Activated T-cell treated with anti-CD3 and anti-CD28 coated beads, Interleukin-2, amount 50 U/mL, for 72 hours (primary cell): ENCODE measurements around the gene RPL18A. TPM values are rescaled to one million over a fixed set of nuclear protein-coding genes. Genes with fewer than 3 reads are reported as not detected.

Experiments
- ATAC-seq, 2 donors: fragments of 150-1000 bp; cut with Tn5 transposase; replicated peaks in 1 of 2; 2 replicates each; pipeline ENCODE4 v1.10.0; 2021; ENCODE audit warnings: moderate library complexity in 2 of 2, mild to moderate bottlenecking in 1 of 2
- DNase-seq, 2 donors: peaks; one replicate each; pipeline ENCODE4 v3.0.0; 2021 to 2022; ENCODE audit warnings: mixed read lengths in 1 of 2
- H3K27ac Mint-ChIP-seq: one replicate; pipeline ENCODE4 v1.8.0; 2022; ENCODE audit warnings: mild to moderate bottlenecking, moderate library complexity, mixed read lengths
- H3K27me3 Mint-ChIP-seq: one replicate; pipeline ENCODE4 v1.8.0; 2022; ENCODE audit warnings: low read depth, mixed read lengths
- H3K36me3 Mint-ChIP-seq, 2 donors: one replicate each; pipeline ENCODE4 v1.8.0; 2022; ENCODE audit warnings: mixed read lengths in 2 of 2, mild to moderate bottlenecking in 1 of 2; ENCODE audit not compliant: insufficient read depth in 2 of 2
- H3K4me1 Mint-ChIP-seq: one replicate; pipeline ENCODE4 v1.8.0; 2022; ENCODE audit warnings: low read depth, mixed read lengths
- H3K4me3 Mint-ChIP-seq, 2 donors: one replicate each; pipeline ENCODE4 v1.8.0; 2022; ENCODE audit warnings: mild to moderate bottlenecking in 2 of 2, mixed read lengths in 2 of 2, moderate library complexity in 2 of 2
- H3K9me3 Mint-ChIP-seq, 2 donors: one replicate each; pipeline ENCODE4 v1.8.0; 2022; ENCODE audit warnings: mixed read lengths in 2 of 2
- total RNA-seq, 2 donors: library from RNA; stranded (reverse); gene quantifications; one replicate each; pipeline ENCODE4 v1.2.3, GENCODE V29; 2022

The RPL18A gene
- total RNA-seq, 2 donors from 2014 or later: 2,983 to 3,463 TPM

- peaks cover 67% of the 10 kb centered on the region for H3K4me1 Mint-ChIP-seq
Observed at GRCh38 chr19:17846146-17846545, 13.6 kb upstream of the RPL18A start.

GRCh38 chr19:17847538-17848366, 12.0 kb upstream of the RPL18A start, which contains the start of gene JAK3:
Gene JAK3, minus strand, starts transcription at chr19:17847982. Its CDS starts 3,565 bp downstream, at chr19:17844417.
- H3K4me1 Mint-ChIP-seq: peaks cover 75% of the 10 kb centered on the region
- peaks cover 14 to 23% of the 10 kb centered on the region in 2 donors for H3K36me3 Mint-ChIP-seq
- ATAC-seq: peak; percentile 88 to 91
- no peaks in the 10 kb centered on the region for H3K27me3 Mint-ChIP-seq
- H3K4me3 Mint-ChIP-seq: peak within 1 kb of the TSS; percentile 85 to 89
- no peaks in the 10 kb centered on the region for H3K9me3 Mint-ChIP-seq
- DNase-seq: peak; percentile 92 to 94
- peak within 1 kb of the TSS; percentile 92 for H3K27ac Mint-ChIP-seq

More at GRCh38 chr19:17846146-17846545, 13.6 kb upstream of the RPL18A start:
- peak; percentile 48 to 57 for DNase-seq
- H3K27ac Mint-ChIP-seq: peak overlapping the region; percentile 92
- H3K27me3 Mint-ChIP-seq: no peaks in the 10 kb centered on the region
- H3K36me3 Mint-ChIP-seq: peaks cover 13 to 20% of the 10 kb centered on the region in 2 donors
- H3K9me3 Mint-ChIP-seq: no peaks in the 10 kb centered on the region
- ATAC-seq: no peak
- H3K4me3 Mint-ChIP-seq: peak overlapping the region; percentile 85 to 89

- no peaks in the 10 kb centered on the region for H3K27me3 Mint-ChIP-seq
- H3K4me3 Mint-ChIP-seq: peak overlapping the region; percentile 85 to 89
- H3K4me1 Mint-ChIP-seq: peaks cover 69% of the 10 kb centered on the region
- DNase-seq (no peak), ATAC-seq (no peak)
- peak overlapping the region; percentile 92 for H3K27ac Mint-ChIP-seq
- H3K9me3 Mint-ChIP-seq: no peaks in the 10 kb centered on the region
- H3K36me3 Mint-ChIP-seq: peaks cover 10 to 17% of the 10 kb centered on the region in 2 donors
Observed at GRCh38 chr19:17848595-17849292, 11.0 kb upstream of the RPL18A start.

DNA sequence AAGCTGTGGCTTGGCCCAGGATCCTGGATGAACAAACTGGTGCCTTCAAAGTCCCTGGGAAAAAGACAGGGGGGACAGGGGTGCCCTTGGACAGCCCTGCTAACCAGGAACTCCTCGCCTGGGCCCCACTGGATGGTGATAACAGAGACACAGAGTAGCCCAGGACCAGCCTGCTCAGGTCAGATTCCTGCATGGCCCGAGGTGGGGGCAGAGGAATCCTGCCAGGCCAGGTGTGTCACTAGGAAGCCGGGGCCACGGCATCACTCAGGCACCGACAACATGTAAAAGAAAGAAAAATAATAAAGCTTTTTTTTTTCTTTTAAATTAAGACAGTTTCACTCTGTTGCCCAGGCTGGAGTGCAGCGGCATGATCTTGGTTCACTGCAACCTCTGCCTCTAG, 5.6 kb upstream of the RPL18A start:
- DNase-seq: no peak
- H3K27me3 Mint-ChIP-seq: no peaks in the 10 kb centered on the region
- no peak overlapping the region for H3K27ac Mint-ChIP-seq
- no peak overlapping the region for H3K4me3 Mint-ChIP-seq
- peaks cover 5 to 10% of the 10 kb centered on the region in 2 donors for H3K36me3 Mint-ChIP-seq
- peaks cover 38% of the 10 kb centered on the region for H3K4me1 Mint-ChIP-seq
- ATAC-seq: no peak
- no peaks in the 10 kb centered on the region for H3K9me3 Mint-ChIP-seq

DNA sequence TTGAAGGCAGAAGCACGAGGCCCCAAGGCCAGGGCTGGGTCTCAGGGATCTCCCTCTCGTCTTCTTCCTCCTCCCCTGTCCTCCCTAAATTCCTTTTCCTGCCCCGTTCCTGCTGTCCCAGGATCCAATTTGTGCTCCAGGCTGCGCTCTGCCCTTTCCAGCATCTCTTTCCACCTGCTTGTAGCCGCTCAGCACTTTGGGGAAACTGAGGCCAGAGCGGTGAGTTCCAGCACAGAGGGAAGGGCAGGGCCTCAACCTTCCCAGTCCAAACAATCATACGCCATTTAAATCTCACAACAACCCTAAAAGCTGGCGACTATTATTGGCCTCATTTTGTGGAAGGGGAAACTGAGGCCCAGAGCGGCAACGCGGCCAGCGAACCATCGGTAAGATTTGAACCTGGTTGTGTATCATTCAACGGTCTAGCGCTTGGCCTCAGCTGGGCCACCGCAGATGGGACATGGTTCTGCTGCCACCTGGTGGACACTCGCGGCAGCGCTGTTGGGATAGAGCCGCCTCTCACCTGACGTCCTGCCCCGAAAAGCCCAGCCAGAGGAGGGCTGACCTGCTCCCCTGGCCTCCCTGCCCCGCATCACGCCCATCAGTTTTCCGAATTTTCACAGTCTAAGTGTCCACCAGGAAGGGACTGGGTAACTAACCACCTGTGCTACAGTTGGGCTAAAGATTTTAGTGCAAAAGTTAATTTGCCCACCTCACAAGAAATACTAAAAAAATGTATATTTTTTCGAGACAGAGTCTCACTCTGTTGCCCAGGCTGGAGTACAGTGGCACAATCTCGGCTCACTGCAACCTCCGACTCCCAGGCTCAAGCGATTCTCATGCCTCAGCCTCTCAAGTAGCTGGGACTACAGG, 4.2 kb upstream of the RPL18A start:
- ATAC-seq: peak; percentile 30 to 47
- Mint-ChIP-seq H3K4me1 (peaks cover 28% of the 10 kb centered on the region), H3K36me3 (peaks cover 8 to 12% of the 10 kb centered on the region in 2 donors), H3K27ac (peak overlapping the region; percentile 60), H3K9me3 (no peaks in the 10 kb centered on the region), H3K27me3 (no peaks in the 10 kb centered on the region), H3K4me3 (peak overlapping the region; percentile 32 to 36)
- peak; percentile 92 to 96 for DNase-seq

DNA sequence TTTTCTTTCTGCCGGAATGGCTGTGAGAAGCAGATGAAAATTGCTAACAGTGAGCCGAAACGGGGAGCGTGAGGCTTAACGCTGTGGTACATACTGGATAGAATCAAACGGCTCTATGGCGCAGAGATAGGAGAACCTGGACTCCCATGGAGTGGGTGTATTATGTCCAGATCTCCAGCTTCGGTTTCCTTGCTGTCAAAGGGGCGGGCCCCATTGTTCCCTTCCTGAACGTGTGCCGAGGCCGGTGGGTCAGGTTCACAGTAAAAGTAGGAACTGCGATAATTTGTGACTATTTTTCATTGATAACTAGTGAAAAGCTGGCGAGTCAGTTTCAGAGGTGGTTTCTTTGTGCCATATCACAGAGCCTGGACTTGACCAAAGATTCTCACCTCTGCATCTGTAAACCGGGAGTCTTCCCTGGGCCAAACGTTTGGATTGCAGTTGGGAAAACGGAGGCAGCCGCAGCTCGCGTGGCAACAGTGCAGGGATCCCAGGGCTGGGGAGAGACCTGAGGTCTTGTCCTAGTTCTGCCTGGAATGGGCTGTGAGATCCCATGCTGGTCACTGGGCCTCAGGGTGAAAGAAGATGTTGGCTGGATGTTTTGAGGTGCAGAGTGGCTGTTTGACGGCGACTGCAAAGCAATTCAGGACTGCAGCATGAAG, 752 bp downstream of the RPL18A start:
- peak overlapping the region; percentile 94 for H3K27ac Mint-ChIP-seq
- ATAC-seq (no peak), DNase-seq (no peak)
- H3K36me3 Mint-ChIP-seq: peaks cover 14 to 17% of the 10 kb centered on the region in 2 donors
- peaks cover 34% of the 10 kb centered on the region for H3K4me1 Mint-ChIP-seq
- peak overlapping the region; percentile 86 to 91 for H3K4me3 Mint-ChIP-seq
- H3K9me3 Mint-ChIP-seq: no peaks in the 10 kb centered on the region
- no peaks in the 10 kb centered on the region for H3K27me3 Mint-ChIP-seq

GRCh38 chr19:17860993-17861360, 1.3 kb downstream of the RPL18A start:
- H3K4me3 Mint-ChIP-seq: peak overlapping the region; percentile 86 to 91
- no peaks in the 10 kb centered on the region for H3K9me3 Mint-ChIP-seq
- H3K4me1 Mint-ChIP-seq: peaks cover 30% of the 10 kb centered on the region
- peaks cover 14 to 17% of the 10 kb centered on the region in 2 donors for H3K36me3 Mint-ChIP-seq
- ATAC-seq (no peak), DNase-seq (no peak)
- no peaks in the 10 kb centered on the region for H3K27me3 Mint-ChIP-seq
- peak overlapping the region; percentile 94 for H3K27ac Mint-ChIP-seq

DNA sequence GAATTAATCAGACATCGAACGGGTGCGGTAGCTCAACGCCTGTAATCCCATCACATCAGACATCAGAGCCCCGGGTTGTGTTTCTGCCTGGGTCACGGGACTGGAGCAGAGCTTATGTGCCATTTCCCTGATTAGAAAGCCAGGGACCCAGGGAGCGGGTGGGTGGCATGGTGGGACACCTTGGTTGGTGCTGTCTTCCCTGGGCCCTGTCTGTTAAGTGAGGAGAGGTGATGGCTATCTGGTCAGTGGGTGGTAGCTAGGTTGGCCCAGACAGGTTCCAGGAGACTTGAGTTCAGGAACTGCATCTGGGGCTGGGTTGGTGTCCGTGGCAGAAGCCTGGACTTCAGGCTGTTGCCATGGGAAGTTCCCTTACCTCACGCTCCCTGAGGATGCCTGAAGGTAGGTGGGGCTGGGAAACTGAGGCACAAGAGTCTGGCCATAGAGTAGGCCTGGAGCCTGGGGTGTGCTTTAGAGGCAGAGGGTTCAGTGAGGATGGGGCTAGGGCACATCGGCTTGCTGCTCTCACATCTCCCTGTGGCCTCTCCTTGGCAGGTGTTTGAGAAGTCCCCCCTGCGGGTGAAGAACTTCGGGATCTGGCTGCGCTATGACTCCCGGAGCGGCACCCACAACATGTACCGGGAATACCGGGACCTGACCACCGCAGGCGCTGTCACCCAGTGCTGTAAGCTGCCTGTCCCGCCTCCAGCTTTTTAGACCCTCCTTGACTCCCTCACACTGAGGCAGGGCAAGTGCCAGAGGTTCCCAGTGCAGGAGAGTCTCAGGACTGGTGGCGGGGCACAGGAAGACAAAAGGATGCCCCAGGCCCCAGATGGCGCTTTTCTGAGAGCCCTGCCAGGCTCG, 2.1 kb downstream of the RPL18A start:
- no peak for ATAC-seq
- peaks cover 36% of the 10 kb centered on the region for H3K4me1 Mint-ChIP-seq
- H3K27ac Mint-ChIP-seq: peak overlapping the region; percentile 94
- no peak for DNase-seq
- H3K9me3 Mint-ChIP-seq: no peaks in the 10 kb centered on the region
- peaks cover 14 to 17% of the 10 kb centered on the region in 2 donors for H3K36me3 Mint-ChIP-seq
- H3K27me3 Mint-ChIP-seq: no peaks in the 10 kb centered on the region
- H3K4me3 Mint-ChIP-seq: peak overlapping the region; percentile 86 to 91

GRCh38 chr19:17862711-17863519, 3.2 kb downstream of the RPL18A start:
- ATAC-seq: no peak
- DNase-seq: no peak
- peak overlapping the region; percentile 17 to 25 for H3K4me3 Mint-ChIP-seq
- peaks cover 14 to 17% of the 10 kb centered on the region in 2 donors for H3K36me3 Mint-ChIP-seq
- peaks cover 36% of the 10 kb centered on the region for H3K4me1 Mint-ChIP-seq
- no peaks in the 10 kb centered on the region for H3K9me3 Mint-ChIP-seq
- no peaks in the 10 kb centered on the region for H3K27me3 Mint-ChIP-seq
- H3K27ac Mint-ChIP-seq: peak overlapping the region; percentile 33

- DNase-seq: no peak
- Mint-ChIP-seq H3K36me3 (peaks cover 14 to 17% of the 10 kb centered on the region in 2 donors), H3K4me3 (peak overlapping the region; percentile 17 to 18), H3K27ac (peak overlapping the region; percentile 33), H3K27me3 (no peaks in the 10 kb centered on the region), H3K4me1 (peaks cover 36% of the 10 kb centered on the region), H3K9me3 (no peaks in the 10 kb centered on the region)
- ATAC-seq: no peak
Observed at GRCh38 chr19:17863520-17864182, 3.9 kb downstream of the RPL18A start.
